Tibial nerve (tissue), 4 donors: Measurements from ENCODE around the gene GABRB1. TPM values are rescaled to one million over a fixed set of nuclear protein-coding genes. Genes with fewer than 3 reads are reported as not detected.

Experiments
- DNase-seq, 2 donors: peaks; one replicate each; pipeline ENCODE4 v3.0.0-alpha.2; 2019; ENCODE audit warnings: low spot score in 2 of 2
- H3K27ac ChIP-seq, 4 donors: fragments of 200-600 bp; sonication (generic) in 3 of 4; one replicate each; pipeline ENCODE4 v1.5.1; 2017 to 2019; ENCODE audit warnings: mild to moderate bottlenecking in 1 of 4
- H3K27me3 ChIP-seq, 2 donors: fragments of 200-600 bp; sonication (generic) in 1 of 2; one replicate each; pipeline versions ENCODE4 v1.5.1 to v1.6.0; 2017 to 2019
- H3K36me3 ChIP-seq, 3 donors: fragments of 200-600 bp; sonication (generic); one replicate each; pipeline ENCODE4 v1.5.1; 2018 to 2019
- H3K4me1 ChIP-seq, 4 donors: fragments of 200-600 bp; sonication (generic) in 3 of 4; one replicate each; pipeline ENCODE4 v1.5.1; 2017 to 2019
- H3K4me3 ChIP-seq, 4 donors: fragments of 200-600 bp; sonication (generic) in 3 of 4; one replicate each; pipeline ENCODE4 v1.5.1; 2017 to 2019; ENCODE audit warnings: mild to moderate bottlenecking in 1 of 4, moderate library complexity in 1 of 4
- H3K9me3 ChIP-seq, 4 donors: fragments of 200-600 bp; sonication (generic) in 3 of 4; one replicate each; pipeline ENCODE4 v1.5.1; 2017 to 2019
- CTCF ChIP-seq, 5 experiments: fragments of 200-600 bp in 3 of 5; fragments of 450-650 bp in 2 of 5; sonication (generic) in 3 of 5; IDR thresholded peaks; one replicate each; pipeline ENCODE4 v1.5.1; 2016 to 2019; ENCODE audit warnings: antibody characterized with exemption in 5 of 5, mild to moderate bottlenecking in 3 of 5, moderate library complexity in 2 of 5
- EP300 ChIP-seq, 2 donors: sonication (generic); formaldehyde crosslinking; IDR thresholded peaks; one replicate each; pipeline ENCODE4 v1.6.1; 2017; ENCODE audit warnings: antibody characterized with exemption in 2 of 2, mild to moderate bottlenecking in 1 of 2
- POLR2A ChIP-seq, 2 donors: fragments of 450-650 bp; IDR thresholded peaks; one replicate each; pipeline ENCODE4 v1.6.1; 2017; ENCODE audit warnings: antibody characterized with exemption in 2 of 2, mild to moderate bottlenecking in 2 of 2, moderate library complexity in 2 of 2
- WGBS, 2 donors: methylation state at CpG; one replicate each; pipeline ENCODE4 v1.1.5; 2018; 5-methylcytosine and 5-hydroxymethylcytosine counted together
- total RNA-seq, 4 donors: library from RNA; depleted of rRNA; stranded (reverse); fragments of >200 nt; gene quantifications; one replicate each; pipeline ENCODE4 v1.1.0, GENCODE V29; 2016

Gene GABRB1
- total RNA-seq, 4 donors from 2014 or later, result not detected

GRCh38 chr4:47203593-47203992 lies 172.2 kb downstream of the GABRB1 start:
- no peak overlapping the region for H3K4me3 ChIP-seq
- no peaks in the 10 kb centered on the region for H3K9me3 ChIP-seq
- WGBS, 2 donors, result 74 to 82% methylated on average over 2 of the region's 2 CpGs
- H3K27me3 ChIP-seq, result no peaks in the 10 kb centered on the region
- no peaks in the 10 kb centered on the region for H3K4me1 ChIP-seq
- DNase-seq, result no peak
- no peak for TF ChIP-seq CTCF (IDR thresholded peaks at IDR 0.05)
- TF ChIP-seq EP300 (IDR thresholded peaks at IDR 0.05), result no peak
- TF ChIP-seq POLR2A (IDR thresholded peaks at IDR 0.05), result no peak
- H3K36me3 ChIP-seq, result no peaks in the 10 kb centered on the region
- H3K27ac ChIP-seq, result no peak overlapping the region

- DNase-seq, result no peak
- no peaks in the 10 kb centered on the region for H3K9me3 ChIP-seq
- no peak overlapping the region for H3K4me3 ChIP-seq
- no peak overlapping the region for H3K27ac ChIP-seq
- H3K36me3 ChIP-seq, result no peaks in the 10 kb centered on the region
- H3K27me3 ChIP-seq, result no peaks in the 10 kb centered on the region
- TF ChIP-seq CTCF (IDR thresholded peaks at IDR 0.05), result no peak
- no peak for TF ChIP-seq EP300 (IDR thresholded peaks at IDR 0.05)
- TF ChIP-seq POLR2A (IDR thresholded peaks at IDR 0.05), result no peak
- H3K4me1 ChIP-seq, result no peaks in the 10 kb centered on the region
- 82 to 90% methylated on average over 1 of the region's 1 CpG for WGBS, 2 donors
Observed at GRCh38 chr4:47207555-47207954, 176.2 kb downstream of the GABRB1 start.

GRCh38 chr4:47209833-47210232 lies 178.5 kb downstream of the GABRB1 start:
- TF ChIP-seq EP300 (IDR thresholded peaks at IDR 0.05) (no peak), POLR2A (IDR thresholded peaks at IDR 0.05) (no peak), CTCF (IDR thresholded peaks at IDR 0.05) (no peak)
- Histone ChIP-seq H3K27me3 (no peaks in the 10 kb centered on the region), H3K4me3 (no peak overlapping the region), H3K4me1 (no peaks in the 10 kb centered on the region), H3K9me3 (no peaks in the 10 kb centered on the region), H3K27ac (no peak overlapping the region), H3K36me3 (no peaks in the 10 kb centered on the region)
- DNase-seq, result no peak
- 39 to 42% methylated on average over 1 of the region's 1 CpG for WGBS, 2 donors

- Histone ChIP-seq H3K27me3 (no peaks in the 10 kb centered on the region), H3K36me3 (no peaks in the 10 kb centered on the region), H3K9me3 (no peaks in the 10 kb centered on the region), H3K4me1 (no peaks in the 10 kb centered on the region), H3K4me3 (no peak overlapping the region), H3K27ac (no peak overlapping the region)
- no peak for DNase-seq
- TF ChIP-seq EP300 (IDR thresholded peaks at IDR 0.05), result no peak
- no peak for TF ChIP-seq CTCF (IDR thresholded peaks at IDR 0.05)
- no peak for TF ChIP-seq POLR2A (IDR thresholded peaks at IDR 0.05)
- 51 to 61% methylated on average over 3 of the region's 3 CpGs for whole genome bisulfite sequencing, 2 donors
Observed at GRCh38 chr4:47210828-47211227, 179.5 kb downstream of the GABRB1 start.

- Histone ChIP-seq H3K36me3 (no peaks in the 10 kb centered on the region), H3K4me3 (no peak overlapping the region), H3K4me1 (no peaks in the 10 kb centered on the region), H3K27me3 (no peaks in the 10 kb centered on the region), H3K9me3 (no peaks in the 10 kb centered on the region), H3K27ac (peak overlapping the region in 1 of 4 donors; percentile 73)
- WGBS, 2 donors, result 45 to 55% methylated on average over 2 of the region's 2 CpGs
- no peak for DNase-seq
- TF ChIP-seq POLR2A (IDR thresholded peaks at IDR 0.05) (no peak), CTCF (IDR thresholded peaks at IDR 0.05) (no peak), EP300 (IDR thresholded peaks at IDR 0.05) (no peak)
Observed at GRCh38 chr4:47213106-47213505, 181.7 kb downstream of the GABRB1 start.
